ENCODE results near the gene TEX19. TPM values are rescaled to one million over a fixed set of nuclear protein-coding genes. Genes with fewer than 3 reads are reported as not detected.

Gene TEX19
- total and polyA plus RNA-seq, 2 of the 8 experiments (the other 6 are each of a cell fraction or from before 2014, with no cell fraction given), result 0.54 to 0.80 TPM

- H3K4me1 ChIP-seq (replicated peaks in 1 of 4; ENCODE audit: control insufficient read depth in 3 of 4, insufficient read depth in 4 of 4, low read length in 3 of 4), result no peaks in the 10 kb centered on the region
- POLR2A ChIA-PET (ENCODE audit: partially characterized antibody), result interaction anchor here (0.6 to 1.5 kb wide), 5 partner anchors 7 to 127 kb away, joined by 3 to 5 read pairs (median 3); partner anchors contain the start of gene UTS2R
- no peak overlapping the region for H3K56ac ChIP-seq (replicated peaks; ENCODE audit: insufficient read length, low read depth, low read length)
- H4K20me1 ChIP-seq (replicated peaks in 1 of 2; ENCODE audit: control insufficient read depth in 1 of 2, insufficient read depth in 2 of 2, low read length in 2 of 2), result no peaks in the 10 kb centered on the region
- no peak overlapping the region for H3K27ac ChIP-seq (ENCODE audit: low read depth, low read length)
- DNase-seq (ENCODE audit: low read depth in 1 of 2, low spot score in 2 of 2), result no peak
- H3K23me2 ChIP-seq (ENCODE audit: low read depth, low read length), result no peaks in the 10 kb centered on the region
- WGBS, 2 experiments (ENCODE audit: extremely low coverage in 1 of 2, insufficient coverage in 1 of 2, insufficient read length in 1 of 2, insufficient replicate concordance in 2 of 2, low coverage in 1 of 2, low lambda C conversion rate in 2 of 2, missing lambda C conversion rate in 1 of 2), result 96% methylated on average over 28 of the region's 28 CpGs; no CpG with 5 or more reads in 1 of the 2 experiments
- no peak overlapping the region for H3K9ac ChIP-seq (replicated peaks in 1 of 4; ENCODE audit: extremely low read depth in 1 of 4, low read depth in 3 of 4, low read length in 3 of 4)
- H2AFZ ChIP-seq (ENCODE audit: low read length), result no peak overlapping the region
- TF ChIP-seq EGR1 (IDR thresholded peaks at IDR 0.05; ENCODE audit: borderline replicate concordance, low read depth, low read length) (no peak), KDM4A (IDR thresholded peaks at IDR 0.05; ENCODE audit: low read depth, low read length, severe bottlenecking) (no peak)
- no peaks in the 10 kb centered on the region for H3K9me3 ChIP-seq (ENCODE audit: insufficient read depth in 2 of 2, low read depth in 1 of 2, low read length in 1 of 2)
- no peak overlapping the region for H4K5ac ChIP-seq (ENCODE audit: insufficient read length, low read depth, low read length)
- no peak overlapping the region for H2BK12ac ChIP-seq (ENCODE audit: low read depth, low read length)
- no peak overlapping the region for H2AK5ac ChIP-seq (ENCODE audit: low read depth, low read length)
- no peak overlapping the region for H3K23ac ChIP-seq (ENCODE audit: insufficient read length)
- 0 out of 8 replicates have a peak, but pooled peaks cover 0 to 2% (median 0%) of the 10 kb centered on the region in 4 experiments for H3K36me3 ChIP-seq (ENCODE audit: control insufficient read depth in 2 of 4, insufficient read depth in 4 of 4, low read length in 3 of 4)
- no peaks in the 10 kb centered on the region for H3K79me1 ChIP-seq (ENCODE audit: low read depth, low read length)
- no peak overlapping the region for H2BK20ac ChIP-seq (ENCODE audit: low read length)
- H3K14ac ChIP-seq (ENCODE audit: insufficient read length), result no peak overlapping the region
- no peak overlapping the region for H2BK120ac ChIP-seq (replicated peaks; ENCODE audit: low read depth, low read length)
- H3K18ac ChIP-seq (ENCODE audit: extremely low read depth, low read length), result no peak overlapping the region
- H3K79me2 ChIP-seq (ENCODE audit: control insufficient read depth in 1 of 2, insufficient read depth in 2 of 2, low read length in 2 of 2), result no peaks in the 10 kb centered on the region
- CTCF ChIA-PET (ENCODE audit: partially characterized antibody), result interaction anchor here (0.5 to 1.5 kb wide), 4 partner anchors 26 to 41 kb away, joined by 3 to 5 read pairs (median 4); no protein-coding TSS in a partner anchor
- H3K27me3 ChIP-seq (replicated peaks in 1 of 4; ENCODE audit: control insufficient read depth in 3 of 4, extremely low read depth in 1 of 4, insufficient read depth in 3 of 4, low read length in 3 of 4), result no peaks in the 10 kb centered on the region
- H4K8ac ChIP-seq (ENCODE audit: extremely low read depth, insufficient read depth, low read length), result no peak overlapping the region; the same call in 1 of the 2 replicates
- H3K4me3 ChIP-seq (ENCODE audit: extremely low read depth in 1 of 4, insufficient read depth in 2 of 4, low read depth in 3 of 4, low read length in 4 of 4), result no peak overlapping the region
- H2BK15ac ChIP-seq (ENCODE audit: low read length), result no peak overlapping the region
- no peak overlapping the region for H2BK5ac ChIP-seq (ENCODE audit: low read depth, low read length)
- H3K4me2 ChIP-seq (ENCODE audit: insufficient read depth in 1 of 2, low read depth in 2 of 2, low read length in 2 of 2), result no peak overlapping the region
- no peak overlapping the region for H3K4ac ChIP-seq (replicated peaks; ENCODE audit: insufficient read length, low read depth, low read length)
- FAIRE-seq, result no peak
- no peak overlapping the region for H4K91ac ChIP-seq (replicated peaks; ENCODE audit: insufficient read length, low read length)
These were observed 33.3 kb downstream of the TEX19 start for GRCh38 chr17:82392209-82392920.
